NT2/D1 (cell line): ENCODE results near the gene PRKCH.

Experiments used
- SUZ12 ChIP-seq: IDR thresholded peaks from 2 replicates; pipeline ENCODE4 v1.6.1; 2011; ENCODE audit not compliant: insufficient read length, insufficient read depth; ENCODE audit errors: extremely low read depth
- YY1 ChIP-seq: IDR thresholded peaks from 2 replicates; pipeline ENCODE4 v1.6.1; 2011; ENCODE audit not compliant: insufficient read length, insufficient read depth
- ZNF274 ChIP-seq: IDR thresholded peaks from 2 replicates; pipeline ENCODE4 v1.6.1; 2011; ENCODE audit warnings: mild to moderate bottlenecking, low read depth, low read length

- TF ChIP-seq ZNF274 (no peak), YY1 (no peak), SUZ12 (no peak)
Measured at GRCh38 chr14:61406675-61407074, 85.3 kb downstream of the PRKCH start.
